Gastrocnemius medialis (tissue), 4 donors: Measurements from ENCODE around the gene OR13C5.

Experiments used
- POLR2A ChIP-seq, 2 donors: fragments of 450-650 bp; IDR thresholded peaks; one replicate each; pipeline ENCODE4 v1.6.1; 2017; ENCODE audit warnings: antibody characterized with exemption in 2 of 2, mild to moderate bottlenecking in 2 of 2, moderate library complexity in 2 of 2
- TF ChIP-seq, protein P1 (sequence below), 5 experiments: fragments of 450-650 bp in 3 of 5; fragments of 200-600 bp in 2 of 5; sonication (generic) in 2 of 5; IDR thresholded peaks in 4 of 5; conservative IDR thresholded peaks in 1 of 5; 1 replicate in 4 of 5; 2 replicates in 1 of 5; pipeline ENCODE4 v1.5.1; 2016 to 2019; ENCODE audit warnings: antibody characterized with exemption in 5 of 5, mild to moderate bottlenecking in 3 of 5, moderate library complexity in 3 of 5

DNA sequence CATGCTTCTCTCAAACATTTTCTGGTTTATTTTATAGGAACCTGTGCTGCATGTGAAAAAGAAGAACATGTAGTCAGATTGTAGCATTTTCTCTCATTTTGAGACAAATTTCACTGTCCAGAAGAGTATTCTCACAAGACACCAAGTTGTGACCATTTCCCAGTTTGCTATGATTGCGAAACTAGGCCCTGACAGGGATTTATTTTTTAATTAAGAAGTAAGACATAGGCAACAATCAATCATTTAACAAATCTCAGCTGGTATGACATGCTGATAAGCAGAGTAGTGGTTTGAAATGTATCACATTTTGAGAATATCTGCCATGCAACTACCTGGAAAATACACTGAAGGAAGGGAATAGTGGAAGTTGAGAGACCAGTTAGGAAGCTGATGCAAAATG is 18.7 kb downstream of the OR13C5 start:
- TF ChIP-seq, protein P1, sequence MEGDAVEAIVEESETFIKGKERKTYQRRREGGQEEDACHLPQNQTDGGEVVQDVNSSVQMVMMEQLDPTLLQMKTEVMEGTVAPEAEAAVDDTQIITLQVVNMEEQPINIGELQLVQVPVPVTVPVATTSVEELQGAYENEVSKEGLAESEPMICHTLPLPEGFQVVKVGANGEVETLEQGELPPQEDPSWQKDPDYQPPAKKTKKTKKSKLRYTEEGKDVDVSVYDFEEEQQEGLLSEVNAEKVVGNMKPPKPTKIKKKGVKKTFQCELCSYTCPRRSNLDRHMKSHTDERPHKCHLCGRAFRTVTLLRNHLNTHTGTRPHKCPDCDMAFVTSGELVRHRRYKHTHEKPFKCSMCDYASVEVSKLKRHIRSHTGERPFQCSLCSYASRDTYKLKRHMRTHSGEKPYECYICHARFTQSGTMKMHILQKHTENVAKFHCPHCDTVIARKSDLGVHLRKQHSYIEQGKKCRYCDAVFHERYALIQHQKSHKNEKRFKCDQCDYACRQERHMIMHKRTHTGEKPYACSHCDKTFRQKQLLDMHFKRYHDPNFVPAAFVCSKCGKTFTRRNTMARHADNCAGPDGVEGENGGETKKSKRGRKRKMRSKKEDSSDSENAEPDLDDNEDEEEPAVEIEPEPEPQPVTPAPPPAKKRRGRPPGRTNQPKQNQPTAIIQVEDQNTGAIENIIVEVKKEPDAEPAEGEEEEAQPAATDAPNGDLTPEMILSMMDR (IDR thresholded peaks at IDR 0.05 in 4 of 5, conservative IDR thresholded peaks at IDR 0.05 in 1 of 5): no peak
- TF ChIP-seq POLR2A (IDR thresholded peaks at IDR 0.05): no peak
